HL-60 (cell line): ENCODE measurements around the gene LIPH.

Source experiments
- DNase-seq, 2 experiments: peaks; one replicate each; pipeline ENCODE4 v3.0.0-alpha.2; 2010 to 2020; ENCODE audit warnings: low read depth in 1 of 2, low spot score in 1 of 2
- H3K27ac ChIP-seq: fragments of 250-450 bp; sonication (Bioruptor Pico); replicated peaks from 2 replicates; pipeline ENCODE4 v1.5.1; 2020; ENCODE audit warnings: mild to moderate bottlenecking, moderate library complexity
- H3K27me3 ChIP-seq: fragments of 250-450 bp; sonication (Bioruptor Pico); 2 replicates; pipeline ENCODE4 v1.5.1; 2021; ENCODE audit warnings: mild to moderate bottlenecking, moderate library complexity; ENCODE audit not compliant: insufficient read depth, poor library complexity, severe bottlenecking
- H3K4me3 ChIP-seq: replicated peaks from 2 replicates; pipeline ENCODE4 v1.5.1; 2011; ENCODE audit warnings: mild to moderate bottlenecking, control low read depth, low read length; ENCODE audit not compliant: insufficient read depth
- GABPA ChIP-seq: IDR thresholded peaks from 2 replicates; pipeline ENCODE4 v1.6.1; 2012; ENCODE audit warnings: low read depth
- POLR2AphosphoS5 ChIP-seq: IDR thresholded peaks from 2 replicates; pipeline ENCODE4 v1.6.1; 2012; ENCODE audit warnings: low read depth
- REST ChIP-seq: IDR thresholded peaks from 2 replicates; pipeline ENCODE4 v1.6.1; 2012; ENCODE audit warnings: low read depth; ENCODE audit not compliant: insufficient replicate concordance
- SPI1 ChIP-seq: IDR thresholded peaks from 2 replicates; pipeline ENCODE4 v1.6.1; 2012; ENCODE audit warnings: low read depth, mild to moderate bottlenecking, borderline replicate concordance
- TF ChIP-seq, protein P1 (sequence below): IDR thresholded peaks from one replicate; pipeline ENCODE4 v1.5.1; 2011; ENCODE audit warnings: low read length, control low read depth, inconsistent platforms; ENCODE audit not compliant: insufficient read depth

LIPH gene

GRCh38 chr3:185583925-185584324, 31.5 kb upstream of the LIPH start:
- TF ChIP-seq REST (no peak), GABPA (no peak), POLR2AphosphoS5 (no peak), SPI1 (no peak)
- TF ChIP-seq, protein P1, sequence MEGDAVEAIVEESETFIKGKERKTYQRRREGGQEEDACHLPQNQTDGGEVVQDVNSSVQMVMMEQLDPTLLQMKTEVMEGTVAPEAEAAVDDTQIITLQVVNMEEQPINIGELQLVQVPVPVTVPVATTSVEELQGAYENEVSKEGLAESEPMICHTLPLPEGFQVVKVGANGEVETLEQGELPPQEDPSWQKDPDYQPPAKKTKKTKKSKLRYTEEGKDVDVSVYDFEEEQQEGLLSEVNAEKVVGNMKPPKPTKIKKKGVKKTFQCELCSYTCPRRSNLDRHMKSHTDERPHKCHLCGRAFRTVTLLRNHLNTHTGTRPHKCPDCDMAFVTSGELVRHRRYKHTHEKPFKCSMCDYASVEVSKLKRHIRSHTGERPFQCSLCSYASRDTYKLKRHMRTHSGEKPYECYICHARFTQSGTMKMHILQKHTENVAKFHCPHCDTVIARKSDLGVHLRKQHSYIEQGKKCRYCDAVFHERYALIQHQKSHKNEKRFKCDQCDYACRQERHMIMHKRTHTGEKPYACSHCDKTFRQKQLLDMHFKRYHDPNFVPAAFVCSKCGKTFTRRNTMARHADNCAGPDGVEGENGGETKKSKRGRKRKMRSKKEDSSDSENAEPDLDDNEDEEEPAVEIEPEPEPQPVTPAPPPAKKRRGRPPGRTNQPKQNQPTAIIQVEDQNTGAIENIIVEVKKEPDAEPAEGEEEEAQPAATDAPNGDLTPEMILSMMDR, result no peak
- no peaks in the 10 kb centered on the region for H3K27me3 ChIP-seq
- H3K27ac ChIP-seq, result no peak overlapping the region
- DNase-seq, result no peak
- no peak overlapping the region for H3K4me3 ChIP-seq

DNA sequence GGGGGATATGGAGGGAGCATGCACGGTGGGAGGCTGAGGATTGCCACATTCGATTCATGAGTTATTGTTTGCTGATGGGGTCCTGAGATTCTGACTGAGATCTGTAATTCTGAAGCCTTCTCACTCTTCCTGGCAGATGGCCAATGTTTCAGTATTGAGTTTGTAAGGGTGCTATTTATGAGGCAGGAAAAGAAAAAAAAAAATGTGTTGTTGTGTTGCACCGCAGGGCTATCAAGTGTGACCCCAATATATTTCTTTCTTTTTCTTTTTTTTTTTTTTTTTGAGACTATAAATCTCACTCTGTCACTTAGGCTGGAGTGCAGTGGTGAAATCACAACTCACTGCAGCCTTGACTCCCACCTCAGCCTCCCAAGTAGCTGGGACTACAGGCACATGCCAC, 30.5 kb upstream of the LIPH start:
- no peaks in the 10 kb centered on the region for H3K27me3 ChIP-seq
- no peak for DNase-seq
- no peak for TF ChIP-seq GABPA
- TF ChIP-seq SPI1, result no peak
- no peak for TF ChIP-seq REST
- TF ChIP-seq, protein P1, result no peak
- no peak for TF ChIP-seq POLR2AphosphoS5
- H3K27ac ChIP-seq, result no peak overlapping the region
- H3K4me3 ChIP-seq, result no peak overlapping the region

GRCh38 chr3:185582236-185582635, 29.8 kb upstream of the LIPH start:
- Histone ChIP-seq H3K4me3 (no peak overlapping the region), H3K27ac (no peak overlapping the region), H3K27me3 (no peaks in the 10 kb centered on the region)
- TF ChIP-seq REST (no peak), GABPA (no peak), POLR2AphosphoS5 (no peak)
- DNase-seq, result no peak
